A549 (cell line): Measurements from ENCODE around the gene CDC42EP5.

Experiments
- CBX2 ChIP-seq: fragments of 200-600 bp; sonication (generic); IDR thresholded peaks from 2 replicates; pipeline ENCODE4 v1.6.1; 2016; ENCODE audit warnings: low read depth, mild to moderate bottlenecking, borderline replicate concordance
- CTCF ChIP-seq: fragments of >200 bp; sonication (Bioruptor Twin); formaldehyde crosslinking; IDR thresholded peaks from 3 replicates; pipeline ENCODE4 v1.5.1; 2016
- FOSB ChIP-seq: fragments of 250-450 bp; sonication (Bioruptor Pico); IDR thresholded peaks from 2 replicates; pipeline ENCODE4 v1.5.0; 2020; ENCODE audit warnings: mild to moderate bottlenecking, moderate library complexity
- KDM1A ChIP-seq: fragments of 200-600 bp; sonication (generic); IDR thresholded peaks from 2 replicates; pipeline ENCODE4 v1.6.1; 2016; ENCODE audit warnings: low read depth, mild to moderate bottlenecking
- KDM5A ChIP-seq: fragments of 200-600 bp; sonication (generic); IDR thresholded peaks from 2 replicates; pipeline ENCODE4 v1.6.1; 2016; ENCODE audit warnings: antibody characterized with exemption, mild to moderate bottlenecking
- MAFK ChIP-seq: fragments of 450-650 bp; IDR thresholded peaks from 2 replicates; pipeline ENCODE4 v1.6.1; 2014; ENCODE audit not compliant: partially characterized antibody
- MAZ ChIP-seq: fragments of 150-350 bp; IDR thresholded peaks from 2 replicates; pipeline ENCODE4 v1.6.1; 2014; ENCODE audit warnings: antibody characterized with exemption, low read depth, low read length, borderline replicate concordance
- NR3C1 ChIP-seq: fragments of >200 bp; sonication (Bioruptor Twin); formaldehyde crosslinking; IDR thresholded peaks from 3 replicates; pipeline ENCODE4 v1.6.1; 2017
- PBX3 ChIP-seq: IDR thresholded peaks from 2 replicates; pipeline ENCODE4 v1.6.1; 2012
- POLR2A ChIP-seq: IDR thresholded peaks from 2 replicates; pipeline ENCODE4 v1.6.1; 2012; ENCODE audit warnings: mild to moderate bottlenecking, low read length
- RAD21 ChIP-seq, 2 experiments: fragments of >200 bp in 1 of 2; sonication (Bioruptor Twin) in 1 of 2; formaldehyde crosslinking in 1 of 2; IDR thresholded peaks in 1 of 2; conservative IDR thresholded peaks in 1 of 2; 2 replicates in 1 of 2; 3 replicates in 1 of 2; pipeline ENCODE4 v1.6.1; 2012 to 2018; ENCODE audit warnings: inconsistent platforms in 1 of 2
- REST ChIP-seq: fragments of 200-600 bp; sonication (generic); IDR thresholded peaks from 2 replicates; pipeline ENCODE4 v1.6.1; 2016; ENCODE audit warnings: antibody characterized with exemption, mild to moderate bottlenecking, moderate library complexity
- SMC3 ChIP-seq: fragments of >200 bp; sonication (Bioruptor Twin); formaldehyde crosslinking; IDR thresholded peaks from 3 replicates; pipeline ENCODE4 v1.6.1; 2018; ENCODE audit warnings: inconsistent platforms
- ZSCAN20 ChIP-seq: fragments of 250-450 bp; sonication (Bioruptor Pico); IDR thresholded peaks from 2 replicates; pipeline ENCODE4 v1.8.0; 2022; ENCODE audit warnings: mild to moderate bottlenecking, moderate library complexity

GRCh38 chr19:54506079-54506478 lies 33.0 kb upstream of the CDC42EP5 start:
- TF ChIP-seq SMC3 (no peak), ZSCAN20 (CRISPR knock-in tag) (no peak), POLR2A (no peak), CTCF (no peak), REST (no peak), MAZ (no peak), FOSB (CRISPR knock-in tag) (no peak), KDM1A (no peak), RAD21 (conservative IDR thresholded peaks at IDR 0.05 in 1 of 2, IDR thresholded peaks at IDR 0.05 in 1 of 2) (no peak), PBX3 (no peak), KDM5A (no peak), MAFK (no peak), NR3C1 (no peak), CBX2 (no peak)
